K562 (cell line): ENCODE data around the gene CD46. TPM values are rescaled to one million over a fixed set of nuclear protein-coding genes. Genes with fewer than 3 reads are reported as not detected.
A peak's percentile ranks its signal among the peaks of the same experiment; 100 is the strongest.

Source experiments
- CBFA2T3 ChIP-seq: fragments of 450-650 bp; IDR thresholded peaks from 2 replicates; pipeline ENCODE4 v1.6.1; 2017
- CTCF ChIP-seq, 3 experiments: IDR thresholded peaks in 2 of 3; conservative IDR thresholded peaks in 1 of 3; 2 replicates each; pipeline ENCODE4 v1.5.1; 2011 to 2012; ENCODE audit warnings: low read length in 3 of 3, mild to moderate bottlenecking in 3 of 3, control low read depth in 2 of 3, improper control_type of control experiment in 1 of 3, inconsistent platforms in 1 of 3, low read depth in 1 of 3, mixed read lengths in 1 of 3, moderate library complexity in 1 of 3; ENCODE audit not compliant: insufficient read depth in 2 of 3
- DIDO1 ChIP-seq: fragments of 450-650 bp; IDR thresholded peaks from 2 replicates; pipeline ENCODE4 v1.6.1; 2016; ENCODE audit warnings: low read depth, missing biosample characterization, missing genetic modification characterization
- EWSR1 ChIP-seq: fragments of 450-650 bp; IDR thresholded peaks from 2 replicates; pipeline ENCODE4 v1.6.1; 2018; ENCODE audit warnings: borderline replicate concordance, mild to moderate bottlenecking, low read depth, moderate library complexity; ENCODE audit not compliant: partially characterized antibody
- GABPA ChIP-seq: fragments of 200-800 bp; sonication (Bioruptor generic); conservative IDR thresholded peaks from 2 replicates; pipeline ENCODE4 v1.6.1; 2016; ENCODE audit warnings: low read depth, missing genetic modification characterization, missing compliant biosample characterization
- MECOM ChIP-seq: fragments of 250-450 bp; sonication (Bioruptor Pico); IDR thresholded peaks from 2 replicates; pipeline ENCODE4 v1.8.0; 2022; ENCODE audit warnings: inconsistent platforms
- NFE2 ChIP-seq: IDR thresholded peaks from 2 replicates; pipeline ENCODE4 v1.6.1; 2014; ENCODE audit warnings: antibody characterized with exemption, low read depth
- NR2C1 ChIP-seq, 2 experiments: fragments of 450-650 bp; IDR thresholded peaks; 2 replicates each; pipeline ENCODE4 v1.6.1; 2017; ENCODE audit warnings: mild to moderate bottlenecking in 2 of 2, antibody characterized with exemption in 1 of 2, inconsistent platforms in 1 of 2, missing compliant biosample characterization in 1 of 2, missing genetic modification characterization in 1 of 2
- POLR3G ChIP-seq: IDR thresholded peaks from 2 replicates; pipeline ENCODE4 v1.6.1; 2011; ENCODE audit not compliant: insufficient read length, insufficient replicate concordance; ENCODE audit errors: extremely low read depth
- ZFP91 ChIP-seq: sonication (generic); formaldehyde crosslinking; IDR thresholded peaks from 2 replicates; pipeline ENCODE4 v1.8.0; 2022; ENCODE audit warnings: mild to moderate bottlenecking, missing genetic modification reagents
- polyA plus RNA-seq, 8 experiments: library from polyadenylated mRNA; depleted of rRNA in 4 of 8; stranded (reverse) in 5 of 8; unstranded in 3 of 8; fragments of >200 nt; fragmentation: Nextera tagmentation in 2 of 8; fragmentation: Illumina TruSeq in 1 of 8; extraction: Ambion mirVana in 2 of 8; extraction: Trizol in 1 of 8; gene quantifications; 2 replicates each; pipeline versions ENCODE4 v1.2.1 to v1.2.3, GENCODE V29; 2011 to 2014; ENCODE audit warnings: inconsistent platforms in 1 of 8, missing spikeins in 1 of 8
- total RNA-seq, 7 experiments: library from RNA; depleted of rRNA in 6 of 7; stranded (reverse); fragments of >200 nt in 6 of 7; fragmentation: Illumina TruSeq in 2 of 7; extraction: Trizol in 2 of 7; gene quantifications; 2 replicates each; pipeline versions ENCODE4 v1.2.1 to v1.2.3, GENCODE V29; 2011 to 2021; ENCODE audit warnings: low replicate concordance in 1 of 7

The CD46 gene
- total and polyA plus RNA-seq, 9 of the 15 experiments (the other 6 are each of a cell fraction or from before 2014, with no cell fraction given) = 87.9 to 374 (median 156) TPM

GRCh38 chr1:207740207-207740606 is 11.6 kb upstream of the CD46 start (continued):
- TF ChIP-seq EWSR1 (no peak), CTCF (IDR thresholded peaks at IDR 0.05 in 2 of 3, conservative IDR thresholded peaks at IDR 0.05 in 1 of 3; ENCODE audit: insufficient read depth in 2 of 3, low read depth in 1 of 3, low read length in 3 of 3) (no peak), ZFP91 (CRISPR knock-in tag) (no peak), MECOM (CRISPR knock-in tag) (no peak), NFE2 (no peak), CBFA2T3 (no peak), DIDO1 (tag) (no peak), GABPA (tag) (no peak), POLR3G (no peak), NR2C1 (IDR thresholded peaks at IDR 0.05) (peak; percentile 59), NR2C1 (tag; IDR thresholded peaks at IDR 0.05) (no peak)
